H9 (cell line): ENCODE results near the gene MGAT2. TPM values are rescaled to one million over a fixed set of nuclear protein-coding genes. Genes with fewer than 3 reads are reported as not detected.

Source experiments
- DNase-seq: peaks from one replicate; pipeline ENCODE4 v3.0.0-alpha.2; 2017
- H2AFZ ChIP-seq: one replicate; pipeline ENCODE4 v1.6.1; 2013; ENCODE audit warnings: mild to moderate bottlenecking, low read length, control low read depth, moderate library complexity
- H2AK5ac ChIP-seq: 2 replicates; pipeline ENCODE4 v1.6.1; 2013; ENCODE audit warnings: low read length, control low read depth, mixed read lengths; ENCODE audit not compliant: insufficient read length
- H2BK120ac ChIP-seq: one replicate; pipeline ENCODE4 v1.6.1; 2013; ENCODE audit warnings: low read depth, mild to moderate bottlenecking, low read length, control low read depth, inconsistent platforms; ENCODE audit not compliant: poor library complexity, severe bottlenecking
- H2BK12ac ChIP-seq: 2 replicates; pipeline ENCODE4 v1.6.1; 2013; ENCODE audit warnings: low read length, control low read depth, mixed read lengths, low read depth; ENCODE audit not compliant: insufficient read length
- H2BK15ac ChIP-seq: 2 replicates; pipeline ENCODE4 v1.6.1; 2013; ENCODE audit warnings: low read depth, low read length, control low read depth
- H2BK20ac ChIP-seq: one replicate; pipeline ENCODE4 v1.6.1; 2013; ENCODE audit warnings: low read depth, mild to moderate bottlenecking, low read length, control low read depth, inconsistent platforms; ENCODE audit not compliant: poor library complexity, severe bottlenecking
- H2BK5ac ChIP-seq: 2 replicates; pipeline ENCODE4 v1.6.1; 2013; ENCODE audit warnings: low read length, control low read depth, mixed read lengths; ENCODE audit not compliant: insufficient read length
- H3K14ac ChIP-seq: 2 replicates; pipeline ENCODE4 v1.6.1; 2013; ENCODE audit warnings: low read length, control low read depth; ENCODE audit not compliant: insufficient read depth
- H3K18ac ChIP-seq: 2 replicates; pipeline ENCODE4 v1.6.1; 2013; ENCODE audit warnings: low read depth, mild to moderate bottlenecking, mixed read lengths, low read length, control low read depth; ENCODE audit not compliant: insufficient read length
- H3K23ac ChIP-seq: 2 replicates; pipeline ENCODE4 v1.6.1; 2013; ENCODE audit warnings: low read length, control low read depth, mixed read lengths, low read depth; ENCODE audit not compliant: insufficient read length
- H3K23me2 ChIP-seq: 2 replicates; pipeline ENCODE4 v1.6.1; 2013; ENCODE audit warnings: low read depth, mild to moderate bottlenecking, mixed read lengths, low read length, control low read depth; ENCODE audit not compliant: insufficient read length, poor library complexity, severe bottlenecking
- H3K27ac ChIP-seq: 2 replicates; pipeline ENCODE4 v1.5.1; 2013; ENCODE audit warnings: low read length, control low read depth, mixed read lengths, low read depth; ENCODE audit not compliant: insufficient read length
- H3K27me3 ChIP-seq: 2 replicates; pipeline ENCODE4 v1.6.1; 2013; ENCODE audit warnings: low read length, control low read depth, inconsistent platforms; ENCODE audit not compliant: insufficient read depth
- H3K4ac ChIP-seq: 2 replicates; pipeline ENCODE4 v1.6.1; 2013; ENCODE audit warnings: low read depth, mild to moderate bottlenecking, control low read depth, inconsistent platforms, low read length, moderate library complexity
- H3K4me1 ChIP-seq: 2 replicates; pipeline ENCODE4 v1.6.1; 2013; ENCODE audit warnings: low read length, control low read depth, inconsistent platforms; ENCODE audit not compliant: insufficient read depth
- H3K4me2 ChIP-seq: 2 replicates; pipeline ENCODE4 v1.6.1; 2013; ENCODE audit warnings: low read length, control low read depth, mixed read lengths; ENCODE audit not compliant: insufficient read length, insufficient read depth
- H3K56ac ChIP-seq: 2 replicates; pipeline ENCODE4 v1.6.1; 2013; ENCODE audit warnings: low read depth, mild to moderate bottlenecking, mixed read lengths, low read length, control low read depth; ENCODE audit not compliant: insufficient read length
- H3K79me1 ChIP-seq: 2 replicates; pipeline ENCODE4 v1.6.1; 2013; ENCODE audit warnings: low read depth, mild to moderate bottlenecking, moderate library complexity, low read length, control low read depth, inconsistent platforms; ENCODE audit not compliant: insufficient read depth, poor library complexity, severe bottlenecking
- H3K79me2 ChIP-seq: 2 replicates; pipeline ENCODE4 v1.6.1; 2013; ENCODE audit warnings: low read length, control low read depth, inconsistent platforms; ENCODE audit not compliant: insufficient read depth
- H3K9ac ChIP-seq: 2 replicates; pipeline ENCODE4 v1.6.1; 2013; ENCODE audit warnings: low read length, control low read depth, mixed read lengths; ENCODE audit not compliant: insufficient read length; ENCODE audit errors: extremely low read depth
- H3K9me3 ChIP-seq: one replicate; pipeline ENCODE4 v1.6.1; 2013; ENCODE audit warnings: low read depth, low read length, inconsistent platforms; ENCODE audit not compliant: control insufficient read depth
- H3T11ph ChIP-seq: one replicate; pipeline ENCODE4 v1.6.1; 2013; ENCODE audit warnings: mild to moderate bottlenecking, low read length, control low read depth, inconsistent platforms
- H4K20me1 ChIP-seq: one replicate; pipeline ENCODE4 v1.6.1; 2013; ENCODE audit not compliant: control insufficient read depth, insufficient read length, insufficient read depth
- H4K5ac ChIP-seq: 2 replicates; pipeline ENCODE4 v1.6.1; 2013; ENCODE audit warnings: low read depth, mild to moderate bottlenecking, mixed read lengths, low read length, control low read depth; ENCODE audit not compliant: insufficient read length
- H4K8ac ChIP-seq: replicated peaks from 2 replicates; pipeline ENCODE4 v1.6.1; 2013; ENCODE audit warnings: low read length, control low read depth, mixed read lengths, low read depth; ENCODE audit not compliant: insufficient read length
- H4K91ac ChIP-seq: 2 replicates; pipeline ENCODE4 v1.6.1; 2013; ENCODE audit warnings: low read depth, mild to moderate bottlenecking, moderate library complexity, mixed read lengths, low read length, control low read depth; ENCODE audit not compliant: insufficient read length
- H3K27ac Mint-ChIP-seq, 3 experiments: 2 replicates in 2 of 3; 3 replicates in 1 of 3; pipeline ENCODE4 v1.8.0; 2020 to 2021; ENCODE audit warnings: mixed read lengths in 3 of 3, mild to moderate bottlenecking in 1 of 3, moderate library complexity in 1 of 3
- H3K27me3 Mint-ChIP-seq: 2 replicates; pipeline ENCODE4 v1.8.0; 2021; ENCODE audit warnings: low read depth, mild to moderate bottlenecking, moderate library complexity, mixed read lengths
- H3K36me3 Mint-ChIP-seq, 3 experiments: 2 replicates in 2 of 3; 3 replicates in 1 of 3; pipeline ENCODE4 v1.8.0; 2020 to 2021; ENCODE audit warnings: low read depth in 3 of 3, mixed read lengths in 3 of 3; ENCODE audit not compliant: insufficient read depth in 1 of 3
- H3K4me1 Mint-ChIP-seq, 2 experiments: 2 replicates each; pipeline ENCODE4 v1.8.0; 2020; ENCODE audit warnings: mixed read lengths in 2 of 2
- H3K4me3 Mint-ChIP-seq, 2 experiments: 2 replicates in 1 of 2; 3 replicates in 1 of 2; pipeline ENCODE4 v1.8.0; 2020 to 2021; ENCODE audit warnings: mild to moderate bottlenecking in 2 of 2, mixed read lengths in 2 of 2, moderate library complexity in 1 of 2
- H3K9me3 Mint-ChIP-seq, 2 experiments: 2 replicates in 1 of 2; 3 replicates in 1 of 2; pipeline ENCODE4 v1.8.0; 2020; ENCODE audit warnings: mild to moderate bottlenecking in 2 of 2, mixed read lengths in 2 of 2, moderate library complexity in 1 of 2
- WGBS: extraction: QIAGEN DNeasy Blood & Tissue Kit; methylation state at CpG from one replicate; pipeline ENCODE4 v1.1.7; 2013; ENCODE audit warnings: missing lambda C conversion rate, low lambda C conversion rate, mixed read lengths; ENCODE audit not compliant: insufficient read length; ENCODE audit errors: extremely low coverage; 5-methylcytosine and 5-hydroxymethylcytosine counted together
- total RNA-seq: library from RNA; stranded (reverse); gene quantifications from 2 replicates; pipeline ENCODE4 v1.2.1, GENCODE V29; 2021
- TF ChIP-seq, protein P1 (sequence below): fragments of 200-600 bp; sonication (generic); conservative IDR thresholded peaks from 3 replicates; pipeline ENCODE4 v1.8.0; 2021; ENCODE audit warnings: antibody characterized with exemption, mild to moderate bottlenecking

Gene MGAT2
- total RNA-seq, 1 experiment from 2014 or later = 24.5 TPM

DNA sequence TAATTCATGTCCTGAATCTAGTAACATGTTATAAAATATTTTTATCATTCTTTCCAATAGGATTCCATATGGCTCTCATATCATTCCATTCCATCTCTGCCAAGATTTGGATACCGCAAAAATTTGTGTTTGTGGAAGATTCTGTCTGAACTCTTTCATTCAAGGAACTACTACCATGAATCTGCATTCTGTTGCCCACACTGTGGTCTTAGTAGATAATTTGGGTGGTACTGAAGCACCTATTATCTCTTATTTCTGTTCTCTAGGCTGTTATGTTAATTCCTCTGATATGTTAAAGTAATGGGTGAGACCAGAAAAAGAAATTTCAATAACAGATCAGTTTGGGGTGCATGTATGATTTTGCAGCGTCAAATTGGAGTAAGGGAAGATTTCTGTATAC is 6.4 kb upstream of the MGAT2 start:
- Histone ChIP-seq H2BK5ac (no peak overlapping the region), H2BK20ac (no peak overlapping the region), H3K4me1 (no peaks in the 10 kb centered on the region), H3K9me3 (no peaks in the 10 kb centered on the region), H3K56ac (no peak overlapping the region), H2BK15ac (no peak overlapping the region), H4K8ac (no peak overlapping the region), H3K27ac (no peak overlapping the region), H2BK120ac (no peak overlapping the region), H2AFZ (no peak overlapping the region), H3K27me3 (no peaks in the 10 kb centered on the region), H2AK5ac (no peak overlapping the region), H3K4ac (no peak overlapping the region), H4K91ac (no peak overlapping the region), H3K79me1 (no peaks in the 10 kb centered on the region), H3K23me2 (no peaks in the 10 kb centered on the region), H3K14ac (no peak overlapping the region), H3K4me2 (no peak overlapping the region), H4K5ac (no peak overlapping the region), H3T11ph (no peak overlapping the region), H3K79me2 (peaks cover 1% of the 10 kb centered on the region; the same call in 1 of the 2 replicates), H3K18ac (no peak overlapping the region), H3K23ac (no peak overlapping the region), H4K20me1 (no peaks in the 10 kb centered on the region), H3K9ac (no peak overlapping the region), H2BK12ac (no peak overlapping the region)
- no peak overlapping the region for H3K27ac Mint-ChIP-seq
- DNase-seq = no peak
- no peak overlapping the region for H3K4me3 Mint-ChIP-seq
- WGBS = no CpG with 5 or more reads among the region's 2 CpGs
- H3K36me3 Mint-ChIP-seq = peaks cover 10 to 45% (median 31%) of the 10 kb centered on the region in 3 experiments
- H3K27me3 Mint-ChIP-seq = no peaks in the 10 kb centered on the region
- peaks cover 2 to 8% of the 10 kb centered on the region in 2 experiments; a peak in 3 of 4 replicates for H3K4me1 Mint-ChIP-seq
- TF ChIP-seq, protein P1, sequence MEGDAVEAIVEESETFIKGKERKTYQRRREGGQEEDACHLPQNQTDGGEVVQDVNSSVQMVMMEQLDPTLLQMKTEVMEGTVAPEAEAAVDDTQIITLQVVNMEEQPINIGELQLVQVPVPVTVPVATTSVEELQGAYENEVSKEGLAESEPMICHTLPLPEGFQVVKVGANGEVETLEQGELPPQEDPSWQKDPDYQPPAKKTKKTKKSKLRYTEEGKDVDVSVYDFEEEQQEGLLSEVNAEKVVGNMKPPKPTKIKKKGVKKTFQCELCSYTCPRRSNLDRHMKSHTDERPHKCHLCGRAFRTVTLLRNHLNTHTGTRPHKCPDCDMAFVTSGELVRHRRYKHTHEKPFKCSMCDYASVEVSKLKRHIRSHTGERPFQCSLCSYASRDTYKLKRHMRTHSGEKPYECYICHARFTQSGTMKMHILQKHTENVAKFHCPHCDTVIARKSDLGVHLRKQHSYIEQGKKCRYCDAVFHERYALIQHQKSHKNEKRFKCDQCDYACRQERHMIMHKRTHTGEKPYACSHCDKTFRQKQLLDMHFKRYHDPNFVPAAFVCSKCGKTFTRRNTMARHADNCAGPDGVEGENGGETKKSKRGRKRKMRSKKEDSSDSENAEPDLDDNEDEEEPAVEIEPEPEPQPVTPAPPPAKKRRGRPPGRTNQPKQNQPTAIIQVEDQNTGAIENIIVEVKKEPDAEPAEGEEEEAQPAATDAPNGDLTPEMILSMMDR = no peak
- H3K9me3 Mint-ChIP-seq = no peaks in the 10 kb centered on the region; a peak in 1 of 5 replicates
